ENCODE results near the gene RGL3. TPM values are rescaled to one million over a fixed set of nuclear protein-coding genes. Genes with fewer than 3 reads are reported as not detected.

The RGL3 gene
- total and polyA plus RNA-seq, 9 of the 15 experiments (the other 6 are each of a cell fraction or from before 2014, with no cell fraction given) = 0.12 to 0.61 (median 0.32) TPM; not detected in 4

- TF ChIP-seq ZNF134 (CRISPR knock-in tag; conservative IDR thresholded peaks at IDR 0.05) = peak; percentile 32; the same call in 1 of the 2 replicates
- TF ChIP-seq WHSC1 (IDR thresholded peaks at IDR 0.05; ENCODE audit: low read length) = no peak
- peak; percentile 99 for TF ChIP-seq ZBTB40 (IDR thresholded peaks at IDR 0.05)
- TF ChIP-seq ZBTB40 (CRISPR knock-in tag; IDR thresholded peaks at IDR 0.05) = no peak
- TF ChIP-seq, protein P1, sequence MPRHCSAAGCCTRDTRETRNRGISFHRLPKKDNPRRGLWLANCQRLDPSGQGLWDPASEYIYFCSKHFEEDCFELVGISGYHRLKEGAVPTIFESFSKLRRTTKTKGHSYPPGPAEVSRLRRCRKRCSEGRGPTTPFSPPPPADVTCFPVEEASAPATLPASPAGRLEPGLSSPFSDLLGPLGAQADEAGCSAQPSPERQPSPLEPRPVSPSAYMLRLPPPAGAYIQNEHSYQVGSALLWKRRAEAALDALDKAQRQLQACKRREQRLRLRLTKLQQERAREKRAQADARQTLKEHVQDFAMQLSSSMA (CRISPR knock-in tag; IDR thresholded peaks at IDR 0.05) = peak; percentile 100
- no peak for TF ChIP-seq PREB (CRISPR knock-in tag; IDR thresholded peaks at IDR 0.05)
- no peak for TF ChIP-seq ZNF174 (CRISPR knock-in tag; IDR thresholded peaks at IDR 0.05)
- no peak for TF ChIP-seq XRCC5 (IDR thresholded peaks at IDR 0.05; ENCODE audit: low read depth, low read length)
- no peak for TF ChIP-seq NCOA6 (IDR thresholded peaks at IDR 0.05)
- peak; percentile 79; the same call in 1 of the 2 replicates for TF ChIP-seq ELF4 (CRISPR knock-in tag; IDR thresholded peaks at IDR 0.05)
- no peak for TF ChIP-seq FOXA3 (CRISPR knock-in tag; conservative IDR thresholded peaks at IDR 0.05 in 1 of 2, IDR thresholded peaks at IDR 0.05 in 1 of 2)
- TF ChIP-seq NR4A1 (CRISPR knock-in tag; IDR thresholded peaks at IDR 0.05) = no peak
- peak; percentile 81 for TF ChIP-seq NR4A1 (tag; IDR thresholded peaks at IDR 0.05)
- no peak for TF ChIP-seq CCAR2 (IDR thresholded peaks at IDR 0.05; ENCODE audit: low read depth, low read length)
- no peak for TF ChIP-seq U2AF1 (optimal IDR thresholded peaks at IDR 0.05; ENCODE audit: low read depth, low read length)
- TF ChIP-seq MED1 (CRISPR knock-in tag; IDR thresholded peaks at IDR 0.05; ENCODE audit: borderline replicate concordance) = no peak
- peak in 1 of 2 experiments; percentile 4; a peak in 1 of 4 replicates for TF ChIP-seq RAD21 (CRISPR knock-in tag; conservative IDR thresholded peaks at IDR 0.05 in 1 of 2, IDR thresholded peaks at IDR 0.05 in 1 of 2)
- peak; percentile 80; the same call in 1 of the 2 replicates for TF ChIP-seq PHF8 (IDR thresholded peaks at IDR 0.05; ENCODE audit: borderline replicate concordance, low read length)
These were observed 16.1 kb upstream of the RGL3 start, which contains the start of the genes ODAD3 and PRKCSH (continued) for GRCh38 chr19:11435057-11435832.
